T-helper 2 cell treated with Interferon-gamma antibody and Interleukin-4, amounts not matched to agents 5 μg/mL and 100 μg/mL, for 36 hours (primary cell): ENCODE data around the gene NCKAP5L.
"Not testable (repeated sequence)": the region's sequence is repeated elsewhere in the genome, so short reads cannot be mapped to it uniquely, and the experiment has no call there.

Source experiments
- DNase-seq: peaks from one replicate; pipeline ENCODE4 v3.0.0; 2021; ENCODE audit warnings: low spot score
- H3K27ac Mint-ChIP-seq: one replicate; pipeline ENCODE4 v1.8.0; 2021; ENCODE audit warnings: mild to moderate bottlenecking, mixed read lengths
- H3K27me3 Mint-ChIP-seq: one replicate; pipeline ENCODE4 v1.8.0; 2021; ENCODE audit warnings: low read depth, mixed read lengths
- H3K36me3 Mint-ChIP-seq: one replicate; pipeline ENCODE4 v1.8.0; 2021; ENCODE audit warnings: low read depth, mixed read lengths
- H3K4me1 Mint-ChIP-seq: one replicate; pipeline ENCODE4 v1.8.0; 2021; ENCODE audit warnings: low read depth, mixed read lengths
- H3K4me3 Mint-ChIP-seq: one replicate; pipeline ENCODE4 v1.8.0; 2022; ENCODE audit warnings: mild to moderate bottlenecking, moderate library complexity, mixed read lengths
- H3K9me3 Mint-ChIP-seq: one replicate; pipeline ENCODE4 v1.8.0; 2021; ENCODE audit warnings: mixed read lengths

The NCKAP5L gene

GRCh38 chr12:49828133-49829091 lies at the start of gene NCKAP5L:
NCKAP5L (minus strand) TSS chr12:49828413; CDS start chr12:49804044, 24,369 bp downstream.
- Mint-ChIP-seq H3K4me1 (peaks cover 17% of the 10 kb centered on the region), H3K27ac (peak within 1 kb of the TSS; percentile 89), H3K27me3 (peaks cover 24% of the 10 kb centered on the region), H3K36me3 (no peaks in the 10 kb centered on the region), H3K9me3 (no peaks in the 10 kb centered on the region), H3K4me3 (peak within 1 kb of the TSS; percentile 97)
- DNase-seq = peak; percentile 91

GRCh38 chr12:49877066-49877465 lies 48.9 kb upstream of the NCKAP5L start:
- no peak overlapping the region for H3K27ac Mint-ChIP-seq
- no peaks in the 10 kb centered on the region for H3K4me1 Mint-ChIP-seq
- DNase-seq = no peak
- H3K9me3 Mint-ChIP-seq = peaks cover 33% of the 10 kb centered on the region
- H3K4me3 Mint-ChIP-seq = no peak overlapping the region
- H3K36me3 Mint-ChIP-seq = peaks cover 2% of the 10 kb centered on the region
- no peaks in the 10 kb centered on the region for H3K27me3 Mint-ChIP-seq

DNA sequence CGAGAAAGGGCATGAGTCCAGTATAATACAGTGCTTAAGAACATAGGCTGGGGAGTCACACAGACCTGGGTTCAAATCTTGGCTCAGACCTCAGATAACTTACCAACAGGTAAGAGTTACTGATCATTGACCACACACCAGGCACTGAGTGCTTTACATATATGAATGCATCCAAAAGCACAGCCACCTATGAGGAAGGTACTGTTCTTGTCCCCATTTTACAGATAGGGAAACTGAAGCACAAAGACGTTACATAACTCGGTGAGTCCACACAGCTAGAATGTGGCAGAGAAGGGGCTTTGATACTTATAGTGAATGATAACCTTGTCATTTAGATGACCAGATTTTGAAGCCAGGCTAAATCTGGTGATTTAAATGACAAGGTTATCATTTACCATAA lies 47.9 kb upstream of the NCKAP5L start:
- peaks cover 2% of the 10 kb centered on the region for H3K36me3 Mint-ChIP-seq
- no peak overlapping the region for H3K27ac Mint-ChIP-seq
- no peaks in the 10 kb centered on the region for H3K4me1 Mint-ChIP-seq
- DNase-seq = no peak
- no peak overlapping the region for H3K4me3 Mint-ChIP-seq
- no peaks in the 10 kb centered on the region for H3K27me3 Mint-ChIP-seq
- H3K9me3 Mint-ChIP-seq = peaks cover 33% of the 10 kb centered on the region

DNA sequence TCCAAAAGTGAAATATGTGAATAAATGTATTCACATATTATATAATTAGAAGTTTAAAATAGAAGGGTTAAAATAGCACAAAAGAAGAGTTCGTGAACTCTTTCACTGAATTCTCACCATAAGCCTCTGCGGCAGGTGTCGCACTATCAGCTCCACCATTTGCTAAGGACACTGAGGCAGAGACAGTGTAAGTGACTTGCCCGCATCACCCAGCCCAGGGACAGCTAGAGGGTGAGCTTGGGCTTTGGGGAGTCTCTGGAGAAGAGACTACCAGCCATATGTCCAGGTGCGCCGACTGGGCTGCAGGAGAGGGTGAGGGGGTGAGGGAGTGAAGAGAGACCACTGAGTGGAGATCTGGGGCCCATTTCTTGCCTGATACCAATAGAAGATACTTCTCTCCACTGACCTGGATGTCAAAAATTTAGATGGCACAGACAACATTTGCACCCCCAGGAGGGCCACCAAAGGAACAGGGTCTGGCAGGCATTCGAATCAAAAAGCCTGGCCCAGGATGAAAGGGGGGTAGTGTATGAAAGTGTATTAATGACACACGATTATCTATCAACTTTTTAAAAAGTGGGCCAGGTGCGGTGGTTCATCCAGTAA lies 47.0 kb upstream of the NCKAP5L start:
- Mint-ChIP-seq H3K36me3 (peaks cover 2% of the 10 kb centered on the region), H3K9me3 (peaks cover 26% of the 10 kb centered on the region), H3K4me1 (no peaks in the 10 kb centered on the region), H3K27ac (no peak overlapping the region), H3K4me3 (no peak overlapping the region), H3K27me3 (no peaks in the 10 kb centered on the region)
- no peak for DNase-seq

DNA sequence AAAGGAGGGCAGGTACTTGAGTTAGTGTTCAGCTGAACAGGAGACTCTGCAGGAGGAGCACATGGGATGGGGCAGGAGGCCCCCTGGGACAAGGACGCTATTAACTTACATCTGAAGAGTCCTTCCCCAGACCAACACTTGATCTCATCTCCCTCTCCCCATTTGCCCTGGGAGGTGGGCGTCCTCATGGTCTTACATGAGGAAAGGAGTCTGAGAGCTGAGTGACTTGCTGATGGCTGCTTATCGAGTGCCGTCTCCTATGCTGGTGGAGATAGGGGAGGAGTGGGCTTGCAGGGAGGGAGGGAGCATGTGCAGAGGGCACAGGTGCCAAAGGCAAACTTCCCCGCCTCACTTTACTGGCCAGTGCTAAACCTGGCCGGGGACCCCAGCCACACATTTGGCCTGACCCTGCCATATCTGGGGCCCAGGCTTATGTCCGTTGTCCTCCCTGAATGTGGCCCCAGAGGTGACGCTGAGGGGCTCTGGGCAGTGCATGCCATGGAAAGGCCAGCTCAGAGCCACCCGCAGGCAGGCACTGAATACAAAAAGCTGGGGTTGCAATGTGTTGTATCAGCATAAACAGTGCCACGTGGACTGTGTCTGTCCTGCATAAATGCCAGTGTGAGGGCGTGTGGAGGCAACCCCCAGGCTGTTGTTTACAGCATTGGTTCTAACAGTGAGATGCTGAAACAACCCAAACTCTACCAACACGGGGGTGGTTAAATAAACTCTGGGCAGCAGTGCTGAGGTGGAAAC lies 46.1 kb upstream of the NCKAP5L start:
- no peaks in the 10 kb centered on the region for H3K36me3 Mint-ChIP-seq
- no peak for DNase-seq
- H3K27ac Mint-ChIP-seq = no peak overlapping the region
- no peak overlapping the region for H3K4me3 Mint-ChIP-seq
- H3K27me3 Mint-ChIP-seq = no peaks in the 10 kb centered on the region
- no peaks in the 10 kb centered on the region for H3K4me1 Mint-ChIP-seq
- H3K9me3 Mint-ChIP-seq = peaks cover 17% of the 10 kb centered on the region

DNA sequence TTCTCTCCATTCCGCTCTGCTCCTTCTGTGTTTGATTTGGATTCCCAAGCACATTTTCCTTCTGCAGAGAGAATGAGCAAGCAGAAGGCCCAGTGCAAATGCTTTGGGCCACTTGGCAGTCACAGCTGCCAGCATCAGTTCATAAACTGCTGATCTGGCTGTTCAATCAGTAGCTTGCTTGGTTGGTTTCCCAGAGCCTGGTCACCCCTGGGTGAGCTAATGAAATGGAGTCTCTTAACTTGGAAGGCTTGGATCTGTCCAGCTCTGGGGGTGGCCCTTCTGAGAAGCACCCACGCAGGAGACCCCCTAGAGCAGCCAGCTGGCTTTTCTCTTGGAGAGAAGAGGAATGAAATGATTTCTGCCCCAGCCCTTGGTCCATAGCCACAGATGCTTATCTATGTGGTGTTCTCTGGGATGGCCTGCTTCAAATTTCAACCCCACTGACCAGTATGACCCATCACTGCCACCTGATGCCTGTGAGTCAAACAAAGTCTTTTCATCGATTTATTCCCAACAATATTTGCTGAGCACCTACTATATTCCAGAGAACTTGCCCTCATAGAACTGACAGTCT lies 45.2 kb upstream of the NCKAP5L start:
- H3K4me1 Mint-ChIP-seq = no peaks in the 10 kb centered on the region
- no peaks in the 10 kb centered on the region for H3K27me3 Mint-ChIP-seq
- H3K36me3 Mint-ChIP-seq = no peaks in the 10 kb centered on the region
- no peak overlapping the region for H3K27ac Mint-ChIP-seq
- peaks cover 9% of the 10 kb centered on the region for H3K9me3 Mint-ChIP-seq
- no peak for DNase-seq
- H3K4me3 Mint-ChIP-seq = no peak overlapping the region

DNA sequence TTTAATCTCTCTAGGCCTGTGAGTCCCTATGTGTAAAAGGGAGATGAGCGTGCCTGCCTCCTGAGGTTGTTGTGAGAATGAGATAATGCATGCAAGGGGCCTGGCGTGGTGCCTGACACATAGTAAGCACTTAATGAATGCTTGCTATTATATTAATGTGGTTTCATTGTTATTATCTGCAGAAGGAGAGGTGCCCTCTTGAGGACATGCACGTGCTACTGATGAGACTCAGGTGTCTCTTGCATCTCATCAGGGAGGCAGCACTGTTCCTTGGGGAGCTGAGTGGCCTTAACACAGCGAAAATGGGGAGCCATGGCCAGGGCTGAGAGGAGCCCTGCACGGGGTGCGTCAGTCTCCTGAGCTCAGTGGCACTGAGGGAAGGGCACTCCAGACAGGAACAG lies 44.6 kb upstream of the NCKAP5L start:
- H3K4me1 Mint-ChIP-seq = no peaks in the 10 kb centered on the region
- H3K36me3 Mint-ChIP-seq = no peaks in the 10 kb centered on the region
- H3K27ac Mint-ChIP-seq = no peak overlapping the region
- no peak for DNase-seq
- H3K9me3 Mint-ChIP-seq = peaks cover 2% of the 10 kb centered on the region
- no peaks in the 10 kb centered on the region for H3K27me3 Mint-ChIP-seq
- no peak overlapping the region for H3K4me3 Mint-ChIP-seq

DNA sequence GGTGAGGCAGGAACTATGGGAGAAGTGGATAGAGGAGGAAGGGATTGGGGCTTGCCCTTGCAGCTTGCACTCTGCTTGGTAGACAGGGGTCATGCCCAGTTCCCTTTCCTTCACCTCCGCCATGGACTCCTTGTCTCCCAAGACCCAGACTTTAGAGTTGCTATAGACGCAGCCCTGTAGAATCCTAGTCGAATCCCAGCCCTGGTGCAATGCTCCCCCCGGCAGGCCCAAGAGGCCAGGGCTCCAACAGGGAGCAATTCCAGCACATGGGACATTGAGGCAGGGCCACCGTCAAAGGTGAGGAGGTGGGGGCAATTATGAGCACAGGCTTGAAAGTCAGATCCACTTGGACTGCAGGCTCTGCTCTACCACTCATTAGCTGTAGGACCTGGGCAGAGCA lies 44.2 kb upstream of the NCKAP5L start:
- no peak for DNase-seq
- Mint-ChIP-seq H3K27ac (no peak overlapping the region), H3K27me3 (no peaks in the 10 kb centered on the region), H3K9me3 (no peaks in the 10 kb centered on the region), H3K4me3 (no peak overlapping the region), H3K4me1 (no peaks in the 10 kb centered on the region), H3K36me3 (no peaks in the 10 kb centered on the region)

DNA sequence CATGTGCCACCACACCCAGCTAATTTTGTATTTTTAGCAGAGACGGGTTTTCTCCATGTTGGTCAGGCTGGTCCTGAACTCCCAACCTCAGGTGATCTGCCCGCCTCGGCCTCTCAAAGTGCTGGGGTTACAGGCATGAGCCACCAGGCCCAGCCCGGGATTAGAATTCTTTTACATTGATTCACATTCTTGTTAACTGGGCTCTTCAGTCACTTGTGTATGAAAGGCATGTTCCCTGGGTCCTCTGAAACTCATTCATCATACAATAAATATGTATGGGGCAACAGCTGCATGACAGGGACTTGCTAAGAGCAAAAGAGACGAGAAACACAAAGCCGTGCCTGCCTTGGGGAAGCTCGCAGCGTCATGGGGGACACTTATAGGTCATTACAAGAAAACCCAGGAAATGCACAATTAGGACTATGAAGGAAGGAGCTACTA lies 43.6 kb upstream of the NCKAP5L start:
- not testable (repeated sequence) for DNase-seq, H3K27ac Mint-ChIP-seq, H3K9me3 Mint-ChIP-seq, H3K36me3 Mint-ChIP-seq, H3K27me3 Mint-ChIP-seq, H3K4me1 Mint-ChIP-seq, H3K4me3 Mint-ChIP-seq

DNA sequence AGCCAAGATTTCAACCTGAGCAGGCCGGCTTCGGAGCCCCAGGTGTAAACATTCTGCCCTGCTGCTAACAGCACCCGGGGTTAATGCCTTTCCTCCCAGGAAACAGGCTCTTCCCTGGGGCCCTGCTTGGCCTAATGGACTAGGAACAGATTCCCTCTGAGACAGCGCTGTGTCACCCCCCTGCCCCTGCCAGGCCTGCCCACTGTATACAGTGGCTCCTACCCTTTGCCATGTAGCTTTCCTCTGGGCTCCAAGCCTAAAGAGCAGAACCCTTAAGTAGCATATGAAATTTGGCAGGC lies 43.0 kb upstream of the NCKAP5L start:
- H3K9me3 Mint-ChIP-seq = no peaks in the 10 kb centered on the region
- no peak for DNase-seq
- H3K27ac Mint-ChIP-seq = no peak overlapping the region
- no peaks in the 10 kb centered on the region for H3K4me1 Mint-ChIP-seq
- H3K27me3 Mint-ChIP-seq = no peaks in the 10 kb centered on the region
- H3K36me3 Mint-ChIP-seq = no peaks in the 10 kb centered on the region
- H3K4me3 Mint-ChIP-seq = no peak overlapping the region

DNA sequence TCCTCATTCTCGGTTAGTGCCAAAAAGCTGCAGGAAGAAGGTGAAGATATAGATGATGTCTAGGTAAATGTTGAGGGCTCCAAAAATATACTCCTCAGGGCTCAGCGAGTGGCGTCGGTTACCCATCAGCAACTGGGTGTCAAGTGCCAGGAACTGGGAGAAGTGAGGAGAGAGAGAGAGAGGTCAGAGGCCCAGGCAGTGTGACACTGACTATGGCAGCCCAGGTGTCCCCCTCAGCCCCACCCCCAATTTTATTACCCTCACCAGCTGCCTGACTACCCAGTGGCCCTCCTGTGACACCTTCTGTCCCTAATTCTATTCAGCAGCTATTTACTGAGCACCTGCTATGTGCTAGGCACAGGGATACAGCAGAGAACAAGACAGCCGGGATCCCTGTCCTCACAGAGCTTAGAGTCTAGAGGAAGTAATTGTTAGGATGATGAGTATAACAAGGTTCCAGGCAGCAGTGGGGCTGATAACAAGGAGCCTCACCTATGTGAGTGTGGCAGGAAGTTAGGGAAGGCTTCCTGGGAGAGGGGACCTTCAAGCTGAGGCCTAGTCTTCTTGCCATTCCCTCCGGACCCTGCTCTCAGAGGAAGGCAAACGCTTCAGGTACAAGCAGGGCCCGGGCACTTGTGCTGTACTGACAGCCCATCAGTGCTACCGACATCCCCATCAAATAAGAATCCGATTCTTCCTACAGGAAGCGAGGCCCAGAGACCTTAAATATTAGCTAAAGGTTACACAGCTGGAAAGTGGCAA lies 42.5 kb upstream of the NCKAP5L start:
- Mint-ChIP-seq H3K4me1 (no peaks in the 10 kb centered on the region), H3K36me3 (no peaks in the 10 kb centered on the region), H3K9me3 (no peaks in the 10 kb centered on the region), H3K4me3 (no peak overlapping the region), H3K27ac (no peak overlapping the region), H3K27me3 (no peaks in the 10 kb centered on the region)
- DNase-seq = no peak

- Mint-ChIP-seq H3K9me3 (no peaks in the 10 kb centered on the region), H3K27ac (no peak overlapping the region), H3K4me3 (no peak overlapping the region), H3K27me3 (no peaks in the 10 kb centered on the region), H3K36me3 (no peaks in the 10 kb centered on the region), H3K4me1 (no peaks in the 10 kb centered on the region)
- DNase-seq = no peak
These were observed 41.7 kb upstream of the NCKAP5L start for GRCh38 chr12:49869816-49870500.
